ENCODE measurements around the gene IQCM. TPM values are rescaled to one million over a fixed set of nuclear protein-coding genes. Genes with fewer than 3 reads are reported as not detected.

IQCM gene
- total RNA-seq, 4 donors from 2014 or later = not detected

DNA sequence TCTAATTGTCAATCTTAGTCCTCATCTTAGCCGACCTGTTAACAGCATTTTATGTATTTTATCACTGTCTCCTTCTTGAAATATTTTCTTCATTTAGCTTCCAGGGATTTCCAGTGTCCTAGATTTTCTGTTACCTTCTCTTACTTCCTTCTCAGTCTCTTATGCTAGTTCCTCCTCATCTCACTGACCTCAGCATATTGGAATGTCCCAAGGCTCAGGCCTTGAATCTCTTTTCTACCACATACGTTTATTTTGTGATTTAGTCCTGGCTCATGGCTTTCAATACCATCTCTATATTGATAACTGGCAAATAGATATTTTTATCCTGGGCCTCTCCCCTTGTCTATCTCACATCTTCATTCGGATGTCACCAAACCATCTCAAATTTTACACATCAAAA lies 61.1 kb downstream of the IQCM start:
- TF ChIP-seq POLR2A (IDR thresholded peaks at IDR 0.05) = no peak
- no peak for TF ChIP-seq CTCF (IDR thresholded peaks at IDR 0.05)
- no peak for DNase-seq (ENCODE audit: low spot score in 2 of 2)
- WGBS, 2 donors = 83 to 90% methylated on average over 3 of the region's 3 CpGs
- no peak overlapping the region for H3K4me3 ChIP-seq (ENCODE audit: low read depth, poor library complexity, severe bottlenecking)
- intact Hi-C loops (cut with DNase I; ENCODE audit: low total_unique reads) = no loop called here

DNA sequence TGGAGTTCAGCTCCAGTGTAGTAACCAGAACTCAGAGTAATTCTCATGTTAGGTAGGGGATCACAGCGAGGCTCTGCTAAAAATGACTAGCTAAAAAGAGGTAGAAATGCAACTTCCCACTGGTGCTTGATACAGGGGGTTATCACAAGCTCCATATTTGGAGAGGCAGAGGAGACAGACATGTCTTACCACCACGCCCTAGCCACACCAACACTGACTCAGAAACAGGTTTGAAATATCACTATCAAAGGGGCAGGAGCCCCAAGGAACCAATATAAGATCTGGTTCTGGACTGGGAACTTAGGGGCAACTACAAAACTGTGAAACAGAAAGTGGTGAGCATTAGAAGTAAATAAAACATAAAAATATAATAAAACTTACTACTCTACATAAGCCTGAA lies 62.9 kb downstream of the IQCM start:
- DNase-seq (ENCODE audit: low spot score in 2 of 2) = no peak
- no peak for TF ChIP-seq CTCF (IDR thresholded peaks at IDR 0.05)
- intact Hi-C loops (cut with DNase I; ENCODE audit: low total_unique reads) = no loop called here
- H3K4me3 ChIP-seq (ENCODE audit: low read depth, poor library complexity, severe bottlenecking) = no peak overlapping the region
- WGBS, 2 donors = 64 to 65% methylated on average over 2 of the region's 2 CpGs

DNA sequence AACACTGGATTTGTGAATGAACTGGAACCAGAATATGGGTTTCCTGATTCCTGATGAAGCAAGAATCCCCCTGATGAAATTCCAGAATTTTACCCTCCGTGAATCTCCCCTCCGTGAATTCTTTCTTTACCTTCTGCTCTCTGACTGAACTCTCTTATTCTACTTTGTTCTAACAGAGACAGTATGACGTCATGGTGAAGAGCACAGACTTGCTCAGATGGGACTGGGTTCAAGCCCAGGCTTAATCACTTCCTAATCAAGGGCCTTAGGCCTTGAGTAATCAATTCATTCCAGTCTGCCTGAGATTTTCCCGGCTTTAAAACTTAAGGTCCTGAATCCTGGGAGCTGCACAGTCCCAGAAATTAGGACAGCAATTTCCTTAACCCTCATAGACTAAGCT lies 64.5 kb downstream of the IQCM start:
- WGBS, 2 donors = 41 to 45% methylated on average over 4 of the region's 4 CpGs
- TF ChIP-seq POLR2A (IDR thresholded peaks at IDR 0.05) = no peak
- no peak for TF ChIP-seq CTCF (IDR thresholded peaks at IDR 0.05)
- intact Hi-C loops (cut with DNase I; ENCODE audit: low total_unique reads) = no loop called here
- H3K4me3 ChIP-seq (ENCODE audit: low read depth, poor library complexity, severe bottlenecking) = no peak overlapping the region
- DNase-seq (ENCODE audit: low spot score in 2 of 2) = no peak

- no peak overlapping the region for H3K4me3 ChIP-seq (ENCODE audit: low read depth, poor library complexity, severe bottlenecking)
- TF ChIP-seq CTCF (IDR thresholded peaks at IDR 0.05) (no peak), POLR2A (IDR thresholded peaks at IDR 0.05) (no peak)
- no peak for DNase-seq (ENCODE audit: low spot score in 2 of 2)
- intact Hi-C loops (cut with DNase I; ENCODE audit: low total_unique reads) = no loop called here
- 92 to 93% methylated on average over 1 of the region's 1 CpG for WGBS, 2 donors
These were observed 65.9 kb downstream of the IQCM start for GRCh38 chr4:149749784-149750183.

DNA sequence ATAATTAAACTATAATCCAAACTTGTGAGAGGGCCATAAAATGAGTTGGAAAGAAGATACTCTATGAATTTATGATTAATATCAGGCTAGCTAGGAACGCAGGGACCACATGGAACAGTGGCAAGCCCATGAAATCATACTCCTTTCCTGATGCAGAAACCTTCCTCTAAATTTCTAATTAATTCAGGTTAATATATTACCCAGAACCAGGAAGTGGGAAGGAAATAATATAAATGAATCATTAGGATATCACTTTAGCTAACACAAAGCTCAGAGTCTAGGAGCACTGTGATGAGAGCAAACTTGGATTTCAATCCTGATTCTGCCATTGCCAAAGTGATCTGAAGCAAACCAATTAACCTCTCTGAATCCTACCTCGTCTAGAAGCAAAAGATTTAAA lies 68.0 kb downstream of the IQCM start:
- 74 to 76% methylated on average over 2 of the region's 2 CpGs for WGBS, 2 donors

More for the DNA sequence above, 68.0 kb downstream of the IQCM start:
- intact Hi-C loops (cut with DNase I; ENCODE audit: low total_unique reads) = no loop called here
- TF ChIP-seq POLR2A (IDR thresholded peaks at IDR 0.05) = no peak
- TF ChIP-seq CTCF (IDR thresholded peaks at IDR 0.05) = no peak
- no peak for DNase-seq (ENCODE audit: low spot score in 2 of 2)
- no peak overlapping the region for H3K4me3 ChIP-seq (ENCODE audit: low read depth, poor library complexity, severe bottlenecking)

All from lower leg skin (tissue), 4 donors.